Fibroblast of lung (primary cell): Measurements from ENCODE around the gene FILIP1L. TPM values are rescaled to one million over a fixed set of nuclear protein-coding genes. Genes with fewer than 3 reads are reported as not detected.
A peak's percentile ranks its signal among the peaks of the same experiment; 100 is the strongest.

Experiments used
- DNase-seq, 2 donors: peaks; one replicate each; pipeline versions ENCODE4 v3.0.0 to v3.0.0-alpha.2; 2010; ENCODE audit warnings: low read depth in 2 of 2
- H2AFZ ChIP-seq: 2 replicates; pipeline ENCODE4 v1.5.1; 2012; ENCODE audit warnings: low read length, control low read depth, inconsistent platforms
- H3K27ac ChIP-seq: 2 replicates; pipeline ENCODE4 v1.5.1; 2011; ENCODE audit warnings: low read length, control low read depth; ENCODE audit not compliant: insufficient read depth
- H3K27me3 ChIP-seq: 2 replicates; pipeline ENCODE4 v1.5.1; 2011; ENCODE audit warnings: mild to moderate bottlenecking, low read length; ENCODE audit not compliant: control insufficient read depth, insufficient read depth
- H3K36me3 ChIP-seq: 2 replicates; pipeline ENCODE4 v1.5.1; 2011; ENCODE audit warnings: low read length; ENCODE audit not compliant: control insufficient read depth, insufficient read depth
- H3K4me1 ChIP-seq: 2 replicates; pipeline ENCODE4 v1.5.1; 2011; ENCODE audit warnings: low read length; ENCODE audit not compliant: control insufficient read depth, insufficient read depth; ENCODE audit errors: extremely low read depth
- H3K4me2 ChIP-seq: 2 replicates; pipeline ENCODE4 v1.5.1; 2011; ENCODE audit warnings: low read length, control low read depth; ENCODE audit not compliant: insufficient read depth; ENCODE audit errors: extremely low read depth
- H3K4me3 ChIP-seq, 4 experiments: fragments of 200-600 bp in 1 of 4; sonication (generic) in 1 of 4; replicated peaks in 1 of 4; 2 replicates each; pipeline ENCODE4 v1.5.1; 2011 to 2016; ENCODE audit warnings: low read length in 4 of 4, low read depth in 3 of 4, mild to moderate bottlenecking in 3 of 4, control low read depth in 2 of 4, inconsistent platforms in 1 of 4, mixed read lengths in 1 of 4; ENCODE audit not compliant: insufficient read depth in 1 of 4; ENCODE audit errors: control extremely low read depth in 1 of 4
- H3K79me2 ChIP-seq: 2 replicates; pipeline ENCODE4 v1.5.1; 2012; ENCODE audit warnings: mild to moderate bottlenecking, low read length, inconsistent platforms; ENCODE audit not compliant: control insufficient read depth, insufficient read depth
- H3K9ac ChIP-seq: 2 replicates; pipeline ENCODE4 v1.5.1; 2011; ENCODE audit warnings: mild to moderate bottlenecking, low read length, control low read depth; ENCODE audit not compliant: insufficient read depth
- H3K9me3 ChIP-seq: 2 replicates; pipeline ENCODE4 v1.5.1; 2012; ENCODE audit warnings: low read depth, low read length; ENCODE audit not compliant: control insufficient read depth, insufficient read depth
- H4K20me1 ChIP-seq: 2 replicates; pipeline ENCODE4 v1.5.1; 2011; ENCODE audit warnings: low read length; ENCODE audit not compliant: control insufficient read depth, insufficient read depth; ENCODE audit errors: extremely low read depth
- CTCF ChIP-seq, 2 donors: IDR thresholded peaks in 1 of 2; conservative IDR thresholded peaks in 1 of 2; 1 replicate in 1 of 2; 2 replicates in 1 of 2; pipeline ENCODE4 v1.5.1; 2011 to 2012; ENCODE audit warnings: low read length in 2 of 2, control low read depth in 1 of 2, inconsistent platforms in 1 of 2, low read depth in 1 of 2, mild to moderate bottlenecking in 1 of 2
- EZH2 ChIP-seq: IDR thresholded peaks from 2 replicates; pipeline ENCODE4 v1.5.1; 2012; ENCODE audit warnings: low read length, control low read depth, mild to moderate bottlenecking; ENCODE audit errors: missing control alignments
- polyA plus RNA-seq, 2 donors: library from polyadenylated mRNA; depleted of rRNA in 1 of 2; stranded (reverse) in 1 of 2; unstranded in 1 of 2; fragments of >200 nt; gene quantifications; 2 replicates each; pipeline ENCODE4 v1.2.1, GENCODE V29; 2011 to 2012; ENCODE audit warnings: missing spikeins in 1 of 2
- total RNA-seq: library from RNA; depleted of rRNA; stranded (reverse); fragments of >200 nt; gene quantifications from 2 replicates; pipeline ENCODE4 v1.2.1, GENCODE V29; 2014

Gene FILIP1L
- total and polyA plus RNA-seq, 2 donors (not counting 1 experiment from before 2014, with no cell fraction given) = 92.8 to 126 TPM

GRCh38 chr3:99845999-99846398, 268.3 kb downstream of the FILIP1L start:
- no peak for DNase-seq
- H3K9ac ChIP-seq = no peak overlapping the region

GRCh38 chr3:99845331-99845730, 269.0 kb downstream of the FILIP1L start:
- Histone ChIP-seq H3K4me2 (peak overlapping the region; percentile 11), H3K27me3 (no peaks in the 10 kb centered on the region), H2AFZ (no peak overlapping the region), H3K4me3 (no peak overlapping the region), H3K9me3 (no peaks in the 10 kb centered on the region), H3K79me2 (peaks cover 19% of the 10 kb centered on the region), H3K27ac (peak overlapping the region; percentile 54), H3K9ac (no peak overlapping the region), H3K4me1 (peaks cover 19% of the 10 kb centered on the region), H3K36me3 (no peaks in the 10 kb centered on the region), H4K20me1 (no peaks in the 10 kb centered on the region)
- DNase-seq = no peak
- TF ChIP-seq EZH2 = no peak
- TF ChIP-seq CTCF (conservative IDR thresholded peaks at IDR 0.05 in 1 of 2, IDR thresholded peaks at IDR 0.05 in 1 of 2; ENCODE audit: low read depth in 1 of 2, low read length in 2 of 2) = no peak

More at GRCh38 chr3:99845999-99846398, 268.3 kb downstream of the FILIP1L start:
- peaks cover 24% of the 10 kb centered on the region for H3K79me2 ChIP-seq
- H3K9me3 ChIP-seq = no peaks in the 10 kb centered on the region
- H2AFZ ChIP-seq = no peak overlapping the region
- peak overlapping the region; percentile 52 for H3K27ac ChIP-seq
- peaks cover 19% of the 10 kb centered on the region for H3K4me1 ChIP-seq
- no peaks in the 10 kb centered on the region for H4K20me1 ChIP-seq
- H3K4me2 ChIP-seq = no peak overlapping the region
- no peaks in the 10 kb centered on the region for H3K27me3 ChIP-seq
- H3K36me3 ChIP-seq = no peaks in the 10 kb centered on the region
- TF ChIP-seq CTCF (conservative IDR thresholded peaks at IDR 0.05 in 1 of 2, IDR thresholded peaks at IDR 0.05 in 1 of 2; ENCODE audit: low read depth in 1 of 2, low read length in 2 of 2) (no peak), EZH2 (no peak)
- no peak overlapping the region for H3K4me3 ChIP-seq

GRCh38 chr3:99843590-99844258, 270.6 kb downstream of the FILIP1L start:
- peak in 1 of 2 donors; percentile 51 for DNase-seq
- peaks cover 19% of the 10 kb centered on the region for H3K4me1 ChIP-seq
- H3K27ac ChIP-seq = peak overlapping the region; percentile 54
- no peak overlapping the region for H2AFZ ChIP-seq
- peak overlapping the region; percentile 32 for H3K9ac ChIP-seq
- H3K9me3 ChIP-seq = no peaks in the 10 kb centered on the region
- H3K79me2 ChIP-seq = peaks cover 11% of the 10 kb centered on the region
- H4K20me1 ChIP-seq = no peaks in the 10 kb centered on the region
- TF ChIP-seq CTCF (conservative IDR thresholded peaks at IDR 0.05 in 1 of 2, IDR thresholded peaks at IDR 0.05 in 1 of 2; ENCODE audit: low read depth in 1 of 2, low read length in 2 of 2) (no peak), EZH2 (no peak)
- H3K4me3 ChIP-seq = no peak overlapping the region
- H3K27me3 ChIP-seq = no peaks in the 10 kb centered on the region
- H3K4me2 ChIP-seq = peak overlapping the region; percentile 28
- no peaks in the 10 kb centered on the region for H3K36me3 ChIP-seq
